GM12801 (cell line): ENCODE measurements around the gene BGLAP.

Source experiments
- TF ChIP-seq, protein P1 (sequence below): IDR thresholded peaks from one replicate; pipeline ENCODE4 v1.5.1; 2011; ENCODE audit warnings: control low read depth; ENCODE audit not compliant: insufficient read length; ENCODE audit errors: extremely low read depth

BGLAP gene

GRCh38 chr1:156200044-156200443 lies 41.9 kb upstream of the BGLAP start:
- TF ChIP-seq, protein P1, sequence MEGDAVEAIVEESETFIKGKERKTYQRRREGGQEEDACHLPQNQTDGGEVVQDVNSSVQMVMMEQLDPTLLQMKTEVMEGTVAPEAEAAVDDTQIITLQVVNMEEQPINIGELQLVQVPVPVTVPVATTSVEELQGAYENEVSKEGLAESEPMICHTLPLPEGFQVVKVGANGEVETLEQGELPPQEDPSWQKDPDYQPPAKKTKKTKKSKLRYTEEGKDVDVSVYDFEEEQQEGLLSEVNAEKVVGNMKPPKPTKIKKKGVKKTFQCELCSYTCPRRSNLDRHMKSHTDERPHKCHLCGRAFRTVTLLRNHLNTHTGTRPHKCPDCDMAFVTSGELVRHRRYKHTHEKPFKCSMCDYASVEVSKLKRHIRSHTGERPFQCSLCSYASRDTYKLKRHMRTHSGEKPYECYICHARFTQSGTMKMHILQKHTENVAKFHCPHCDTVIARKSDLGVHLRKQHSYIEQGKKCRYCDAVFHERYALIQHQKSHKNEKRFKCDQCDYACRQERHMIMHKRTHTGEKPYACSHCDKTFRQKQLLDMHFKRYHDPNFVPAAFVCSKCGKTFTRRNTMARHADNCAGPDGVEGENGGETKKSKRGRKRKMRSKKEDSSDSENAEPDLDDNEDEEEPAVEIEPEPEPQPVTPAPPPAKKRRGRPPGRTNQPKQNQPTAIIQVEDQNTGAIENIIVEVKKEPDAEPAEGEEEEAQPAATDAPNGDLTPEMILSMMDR = no peak

DNA sequence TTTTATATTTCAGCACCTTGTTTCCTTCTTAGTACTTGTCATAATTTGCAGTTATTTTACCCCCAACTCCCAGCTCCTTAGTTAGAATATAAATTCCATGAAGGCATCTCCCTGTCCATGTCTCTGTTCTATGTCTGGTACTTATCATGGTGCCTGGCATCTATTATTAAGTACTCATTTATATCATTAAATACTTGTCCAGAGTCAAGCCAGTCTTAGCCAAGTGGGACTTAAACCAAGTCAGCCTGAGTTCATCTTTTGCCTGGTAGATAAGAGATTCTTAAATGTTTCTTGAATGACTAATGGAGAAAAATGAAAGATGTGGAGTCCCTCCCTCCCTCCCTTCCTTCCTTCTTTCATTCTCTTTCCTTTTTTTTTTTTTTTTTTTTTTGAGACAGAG lies 38.7 kb upstream of the BGLAP start:
- TF ChIP-seq, protein P1 = no peak

- TF ChIP-seq, protein P1 = no peak
Measured at GRCh38 chr1:156204686-156205085, 37.3 kb upstream of the BGLAP start.

- TF ChIP-seq, protein P1 = no peak
Measured at GRCh38 chr1:156211243-156211642, 30.7 kb upstream of the BGLAP start.

GRCh38 chr1:156212130-156212529 lies 29.9 kb upstream of the BGLAP start:
- TF ChIP-seq, protein P1 = no peak

DNA sequence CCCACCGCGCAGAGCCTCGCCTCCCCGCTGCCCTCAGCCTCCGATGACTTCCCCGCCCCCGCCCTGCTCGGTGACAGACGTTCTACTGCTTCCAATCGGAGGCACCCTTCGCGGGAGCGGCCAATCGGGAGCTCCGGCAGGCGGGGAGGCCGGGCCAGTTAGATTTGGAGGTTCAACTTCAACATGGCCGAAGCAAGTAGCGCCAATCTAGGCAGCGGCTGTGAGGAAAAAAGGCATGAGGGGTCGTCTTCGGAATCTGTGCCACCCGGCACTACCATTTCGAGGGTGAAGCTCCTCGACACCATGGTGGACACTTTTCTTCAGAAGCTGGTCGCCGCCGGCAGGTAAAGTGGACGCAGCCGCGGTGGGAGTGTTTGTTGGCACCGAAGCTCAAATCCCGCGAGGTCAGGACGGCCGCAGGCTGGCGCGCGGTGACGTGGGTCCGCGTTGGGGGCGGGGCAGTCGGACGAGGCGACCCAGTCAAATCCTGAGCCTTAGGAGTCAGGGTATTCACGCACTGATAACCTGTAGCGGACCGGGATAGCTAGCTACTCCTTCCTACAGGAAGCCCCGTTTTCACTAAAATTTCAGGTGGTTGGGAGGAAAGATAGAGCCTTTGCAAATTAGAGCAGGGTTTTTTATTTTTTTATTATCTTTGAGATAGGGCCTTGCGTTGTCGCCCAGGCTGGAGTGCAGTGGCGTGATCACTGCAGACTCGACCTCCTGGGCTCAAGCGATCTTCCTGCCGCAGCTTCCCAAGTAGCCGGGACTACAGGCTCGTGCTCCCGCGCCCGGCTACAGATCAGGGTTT lies 28.9 kb upstream of the BGLAP start, which contains the start of gene PMF1:
TSS of gene PMF1 (plus strand) at position 175 of the 811 bp plus-strand sequence. CDS start at position 184, 9 bp downstream.
- TF ChIP-seq, protein P1 = no peak

GRCh38 chr1:156213644-156213966 lies 28.4 kb upstream of the BGLAP start:
- TF ChIP-seq, protein P1 = no peak
